Right lobe of liver (tissue), 6 donors: ENCODE measurements around the gene APOBR. TPM values are rescaled to one million over a fixed set of nuclear protein-coding genes. Genes with fewer than 3 reads are reported as not detected.
A peak's percentile ranks its signal among the peaks of the same experiment; 100 is the strongest.

Experiments used
- ATAC-seq, 4 donors: fragments of 200-7000 bp; cut with Tn5 transposase; one replicate each; pipeline ENCODE4 v1.9.1; 2020; ENCODE audit warnings: mild to moderate bottlenecking in 4 of 4, moderate library complexity in 4 of 4
- DNase-seq, 3 donors: peaks; one replicate each; pipeline ENCODE4 v3.0.0-alpha.2; 2020
- H3K27ac ChIP-seq, 3 donors: fragments of 200-600 bp; one replicate each; pipeline ENCODE4 v1.8.0; 2022
- H3K27me3 ChIP-seq, 2 donors: fragments of 200-600 bp; one replicate each; pipeline ENCODE4 v1.8.0; 2022
- H3K36me3 ChIP-seq, 4 donors: fragments of 200-600 bp; sonication (generic) in 1 of 4; one replicate each; pipeline versions ENCODE4 v1.5.1 to v1.8.0; 2017 to 2022; ENCODE audit warnings: control low read depth in 1 of 4
- H3K4me1 ChIP-seq, 4 donors: fragments of 200-600 bp; sonication (generic) in 1 of 4; one replicate each; pipeline versions ENCODE4 v1.5.1 to v1.8.0; 2017 to 2022; ENCODE audit warnings: control low read depth in 1 of 4
- H3K4me3 ChIP-seq, 3 donors: fragments of 200-600 bp; one replicate each; pipeline ENCODE4 v1.8.0; 2022
- H3K9me3 ChIP-seq, 4 donors: fragments of 200-600 bp; sonication (generic) in 1 of 4; one replicate each; pipeline versions ENCODE4 v1.5.1 to v1.8.0; 2017 to 2022; ENCODE audit warnings: control low read depth in 1 of 4
- CTCF ChIP-seq, 4 donors: fragments of 200-600 bp in 3 of 4; fragments of 450-650 bp in 1 of 4; IDR thresholded peaks; one replicate each; pipeline versions ENCODE4 v1.5.1 to v1.8.0; 2016 to 2022; ENCODE audit warnings: antibody characterized with exemption in 4 of 4, mild to moderate bottlenecking in 2 of 4
- POLR2A ChIP-seq: fragments of 450-650 bp; IDR thresholded peaks from one replicate; pipeline ENCODE4 v1.6.1; 2017; ENCODE audit warnings: antibody characterized with exemption, mild to moderate bottlenecking
- WGBS: methylation state at CpG from one replicate; pipeline ENCODE4 v1.1.6; 2018; ENCODE audit warnings: low coverage, low lambda C conversion rate; ENCODE audit not compliant: insufficient coverage; ENCODE audit errors: missing lambda C conversion rate; 5-methylcytosine and 5-hydroxymethylcytosine counted together
- intact Hi-C, 2 donors: fragments of 100-400 bp; cut with DNase I; formaldehyde crosslinking; loops; one replicate each; pipeline versions ENCODE4 v1.11.2 to v1.14.1; 2022
- total RNA-seq, 6 experiments: library from RNA; depleted of rRNA in 2 of 6; stranded (reverse); fragments of >200 nt in 2 of 6; fragmentation: NEBNext Ultra II Directional in 3 of 6; extraction: Animal tissue kit (Norgen Biotek cat#: 25700) in 3 of 6; gene quantifications; one replicate each; pipeline versions ENCODE4 v1.1.0 to v1.2.4, GENCODE V29; 2016 to 2023
- donor health status: DM: no; HTN: yes; CAD: no.
- donor health status: DM: no; HTN: no; CAD: no.
- donor health status: DM: no; HTN: no; CAD: no.
- donor health status: DM: no; HTN: yes; CAD: no.
- donor health status: DM: no; HTN: yes; CAD: no.

APOBR gene
- total RNA-seq, 6 experiments from 2014 or later, result 0.57 to 2.2 (median 1.5) TPM

GRCh38 chr16:28520672-28521071 lies 26.2 kb downstream of the APOBR start:
- WGBS, result 68% methylated on average over 5 of the region's 7 CpGs
- no peak overlapping the region for H3K4me3 ChIP-seq
- no peaks in the 10 kb centered on the region for H3K9me3 ChIP-seq
- peaks cover 0 to 7% (median 0%) of the 10 kb centered on the region in 4 donors for H3K36me3 ChIP-seq
- H3K27me3 ChIP-seq, result no peaks in the 10 kb centered on the region
- intact Hi-C loops, result no loop called here
- ATAC-seq, result no peak
- DNase-seq, result no peak
- H3K4me1 ChIP-seq, result peaks cover 0 to 14% (median 6%) of the 10 kb centered on the region in 4 donors
- no peak for TF ChIP-seq POLR2A
- TF ChIP-seq CTCF (IDR thresholded peaks at IDR 0.05), result no peak
- no peak overlapping the region for H3K27ac ChIP-seq

GRCh38 chr16:28521436-28521835 lies 27.0 kb downstream of the APOBR start:
- Histone ChIP-seq H3K4me1 (peaks cover 0 to 14% (median 6%) of the 10 kb centered on the region in 4 donors), H3K9me3 (no peaks in the 10 kb centered on the region), H3K4me3 (no peak overlapping the region), H3K27ac (no peak overlapping the region), H3K27me3 (no peaks in the 10 kb centered on the region), H3K36me3 (peaks cover 0 to 7% (median 0%) of the 10 kb centered on the region in 4 donors)
- WGBS, result 93% methylated on average over 3 of the region's 6 CpGs
- DNase-seq, result no peak
- ATAC-seq, result no peak
- TF ChIP-seq CTCF (IDR thresholded peaks at IDR 0.05), result no peak
- TF ChIP-seq POLR2A, result no peak
- intact Hi-C loops, result no loop called here

DNA sequence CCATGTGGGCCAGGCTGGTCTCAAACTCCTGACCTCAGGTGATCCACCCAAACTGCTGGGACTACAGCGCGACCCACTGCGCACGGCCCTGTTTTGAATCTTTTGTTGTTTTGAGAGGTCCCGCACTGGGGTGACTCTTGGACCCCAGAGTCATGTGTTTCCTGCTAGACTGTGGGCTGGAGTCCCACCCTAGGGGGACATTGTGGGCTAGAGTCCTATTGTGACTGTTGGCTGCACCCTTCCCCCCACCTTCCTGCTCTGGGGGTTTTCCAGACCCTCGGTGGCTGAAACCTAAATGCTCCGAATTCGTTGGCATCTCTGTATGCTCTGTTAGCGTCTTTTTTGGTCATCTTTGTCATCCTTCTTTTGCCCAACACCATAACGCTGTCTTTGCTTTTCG lies 28.3 kb downstream of the APOBR start:
- TF ChIP-seq POLR2A (no peak), CTCF (IDR thresholded peaks at IDR 0.05) (no peak)
- Histone ChIP-seq H3K27me3 (no peaks in the 10 kb centered on the region), H3K4me1 (peaks cover 0 to 25% (median 12%) of the 10 kb centered on the region in 4 donors), H3K9me3 (no peaks in the 10 kb centered on the region), H3K36me3 (peaks cover 0 to 7% (median 0%) of the 10 kb centered on the region in 4 donors), H3K27ac (no peak overlapping the region), H3K4me3 (no peak overlapping the region)
- no peak for ATAC-seq
- DNase-seq, result no peak
- intact Hi-C loops, result no loop called here
- 84% methylated on average over 11 of the region's 11 CpGs for WGBS

- peak; percentile 82 to 94 (median 89) for DNase-seq
- H3K27ac ChIP-seq, result peak overlapping the region; percentile 79 to 94 (median 88)
- H3K9me3 ChIP-seq, result no peaks in the 10 kb centered on the region
- peaks cover 0 to 3% (median 0%) of the 10 kb centered on the region in 4 donors for H3K36me3 ChIP-seq
- peak in 2 of 4 donors; percentile 34 to 46 for TF ChIP-seq CTCF (IDR thresholded peaks at IDR 0.05)
- TF ChIP-seq POLR2A, result peak; percentile 88
- H3K27me3 ChIP-seq, result no peaks in the 10 kb centered on the region
- peak overlapping the region; percentile 25 to 62 (median 60) for H3K4me3 ChIP-seq
- WGBS, result 21% methylated on average over 4 of the region's 6 CpGs
- peak; percentile 76 to 89 (median 77) for ATAC-seq
- intact Hi-C loops, result no loop called here
- H3K4me1 ChIP-seq, result peaks cover 0 to 39% (median 15%) of the 10 kb centered on the region in 4 donors
Observed at GRCh38 chr16:28524681-28525171, 30.3 kb downstream of the APOBR start.
